Measurements from ENCODE around the gene DNPEP. TPM values are rescaled to one million over a fixed set of nuclear protein-coding genes. Genes with fewer than 3 reads are reported as not detected.

DNPEP gene
- total and polyA plus RNA-seq, 9 donors, result 23.4 to 72.9 (median 61.8) TPM

- H3K9me3 ChIP-seq, result no peaks in the 10 kb centered on the region
- intact Hi-C loops (cut with DNase I), result loop anchor here in 3 of 4 donors (5.0 kb wide), 2 partner anchors 131 to 291 kb away; no protein-coding TSS in a partner anchor
- no peak for DNase-seq
- no peaks in the 10 kb centered on the region for H3K36me3 ChIP-seq
- no peaks in the 10 kb centered on the region for H3K27me3 ChIP-seq
- H3K4me3 ChIP-seq, result no peak overlapping the region
- H3K27ac ChIP-seq, result no peak overlapping the region
- 91 to 95% (median 92%) methylated on average over 8 of the region's 8 CpGs for WGBS, 3 donors
- TF ChIP-seq CTCF (IDR thresholded peaks at IDR 0.05) (no peak), EP300 (IDR thresholded peaks at IDR 0.05) (no peak), POLR2A (IDR thresholded peaks at IDR 0.05) (no peak)
- H3K4me1 ChIP-seq (ENCODE audit: insufficient read depth), result peaks cover 2% of the 10 kb centered on the region
Observed at GRCh38 chr2:219401606-219402005, 13.9 kb upstream of the DNPEP start.

- TF ChIP-seq EP300 (IDR thresholded peaks at IDR 0.05) (no peak), CTCF (IDR thresholded peaks at IDR 0.05) (no peak), POLR2A (IDR thresholded peaks at IDR 0.05) (no peak)
- Histone ChIP-seq H3K27ac (no peak overlapping the region), H3K36me3 (no peaks in the 10 kb centered on the region), H3K9me3 (no peaks in the 10 kb centered on the region), H3K27me3 (no peaks in the 10 kb centered on the region), H3K4me3 (no peak overlapping the region), H3K4me1 (ENCODE audit: insufficient read depth) (peaks cover 2% of the 10 kb centered on the region)
- intact Hi-C loops (cut with DNase I), result loop anchor here in 3 of 4 donors (5.0 kb wide), 2 partner anchors 132 to 292 kb away; no protein-coding TSS in a partner anchor
- 60 to 61% (median 60%) methylated on average over 6 of the region's 6 CpGs for WGBS, 3 donors
- no peak for DNase-seq
Observed at GRCh38 chr2:219400562-219400961, 12.8 kb upstream of the DNPEP start.

- H3K36me3 ChIP-seq, result no peaks in the 10 kb centered on the region
- 73 to 75% (median 74%) methylated on average over 14 of the region's 14 CpGs for WGBS, 3 donors
- no peak overlapping the region for H3K4me3 ChIP-seq
- no peaks in the 10 kb centered on the region for H3K27me3 ChIP-seq
- TF ChIP-seq CTCF (IDR thresholded peaks at IDR 0.05), result no peak
- TF ChIP-seq POLR2A (IDR thresholded peaks at IDR 0.05), result no peak
- TF ChIP-seq EP300 (IDR thresholded peaks at IDR 0.05), result no peak
- no peak overlapping the region for H3K27ac ChIP-seq
- intact Hi-C loops (cut with DNase I), result loop anchor here in 3 of 4 donors (5.0 kb wide), 2 partner anchors 132 to 292 kb away; no protein-coding TSS in a partner anchor
- peaks cover 2% of the 10 kb centered on the region for H3K4me1 ChIP-seq (ENCODE audit: insufficient read depth)
- no peak for DNase-seq
- no peaks in the 10 kb centered on the region for H3K9me3 ChIP-seq
Observed at GRCh38 chr2:219399716-219400478, 12.2 kb upstream of the DNPEP start.

GRCh38 chr2:219398721-219399363, 11.1 kb upstream of the DNPEP start:
- no peak for TF ChIP-seq POLR2A (IDR thresholded peaks at IDR 0.05)
- TF ChIP-seq CTCF (IDR thresholded peaks at IDR 0.05), result no peak
- no peak for TF ChIP-seq EP300 (IDR thresholded peaks at IDR 0.05)
- WGBS, 3 donors, result 27 to 46% (median 44%) methylated on average over 5 of the region's 5 CpGs

More at GRCh38 chr2:219398721-219399363, 11.1 kb upstream of the DNPEP start:
- Histone ChIP-seq H3K36me3 (no peaks in the 10 kb centered on the region), H3K4me3 (no peak overlapping the region), H3K4me1 (ENCODE audit: insufficient read depth) (no peaks in the 10 kb centered on the region), H3K27me3 (no peaks in the 10 kb centered on the region), H3K9me3 (no peaks in the 10 kb centered on the region), H3K27ac (no peak overlapping the region)
- intact Hi-C loops (cut with DNase I), result no loop called here
- DNase-seq, result no peak
